ENCODE measurements around the gene VCP.
A peak's percentile ranks its signal among the peaks of the same experiment; 100 is the strongest.

Gene VCP

GRCh38 chr9:35102769-35103659 is 30.6 kb upstream of the VCP start, which contains the start of gene STOML2 (continued):
- TF ChIP-seq HIC1 (tag by site-specific recombination; IDR thresholded peaks at IDR 0.05), result no peak
- TF ChIP-seq ZNF830 (tag by site-specific recombination; IDR thresholded peaks at IDR 0.05; ENCODE audit: low read depth), result no peak
- peak; percentile 99 for TF ChIP-seq ZBTB11 (tag by site-specific recombination; conservative IDR thresholded peaks at IDR 0.05; ENCODE audit: low read depth)
- no peak for TF ChIP-seq ZNF658 (tag by site-specific recombination; IDR thresholded peaks at IDR 0.05)
- peak; percentile 82 for TF ChIP-seq SP7 (tag by site-specific recombination; IDR thresholded peaks at IDR 0.05)
- no peak for TF ChIP-seq ZNF223 (tag by site-specific recombination; IDR thresholded peaks at IDR 0.05)
- TF ChIP-seq ZNF16 (tag by site-specific recombination; IDR thresholded peaks at IDR 0.05; ENCODE audit: low read depth), result no peak
- TF ChIP-seq ZNF354C (tag by site-specific recombination; IDR thresholded peaks at IDR 0.05; ENCODE audit: borderline replicate concordance, low read depth), result no peak
- TF ChIP-seq ZNF280C (tag by site-specific recombination; IDR thresholded peaks at IDR 0.05), result no peak
- no peak for TF ChIP-seq KLF1 (tag by site-specific recombination; IDR thresholded peaks at IDR 0.05)
- TF ChIP-seq GLIS1 (tag by site-specific recombination; IDR thresholded peaks at IDR 0.05), result no peak
- TF ChIP-seq ZNF248 (tag by site-specific recombination; IDR thresholded peaks at IDR 0.05), result no peak
- TF ChIP-seq KLF7 (tag by site-specific recombination; IDR thresholded peaks at IDR 0.05; ENCODE audit: borderline replicate concordance), result no peak
- TF ChIP-seq ZNF335 (tag by site-specific recombination; conservative IDR thresholded peaks at IDR 0.05), result peak; percentile 78
- TF ChIP-seq ZNF324 (tag by site-specific recombination; IDR thresholded peaks at IDR 0.05), result peak; percentile 80
- peak; percentile 35; the same call in 1 of the 2 replicates for TF ChIP-seq IKZF3 (tag by site-specific recombination; IDR thresholded peaks at IDR 0.05)
- TF ChIP-seq ZNF473 (tag by site-specific recombination; IDR thresholded peaks at IDR 0.05), result no peak
- no peak for TF ChIP-seq ZBTB7A (tag by site-specific recombination; IDR thresholded peaks at IDR 0.05; ENCODE audit: low read depth)
- TF ChIP-seq PRDM6 (tag by site-specific recombination; IDR thresholded peaks at IDR 0.05), result no peak
- TF ChIP-seq ZNF777 (tag by site-specific recombination; IDR thresholded peaks at IDR 0.05; ENCODE audit: borderline replicate concordance), result no peak
- TF ChIP-seq ZNF768 (tag by site-specific recombination; IDR thresholded peaks at IDR 0.05), result no peak
- TF ChIP-seq HOXA7 (CRISPR knock-in tag; IDR thresholded peaks at IDR 0.05; ENCODE audit: borderline replicate concordance), result no peak
- peak; percentile 96 for TF ChIP-seq MYNN (tag by site-specific recombination; IDR thresholded peaks at IDR 0.05; ENCODE audit: borderline replicate concordance)
- TF ChIP-seq ZNF26 (tag by site-specific recombination; IDR thresholded peaks at IDR 0.05), result no peak
- 0 out of 2 replicates have a peak, but pooled peaks have one; percentile 5 for TF ChIP-seq ZNF146 (tag by site-specific recombination; IDR thresholded peaks at IDR 0.05)
- TF ChIP-seq ZNF292 (tag by site-specific recombination; IDR thresholded peaks at IDR 0.05; ENCODE audit: borderline replicate concordance, low read depth), result no peak
- TF ChIP-seq ZNF416 (tag by site-specific recombination; IDR thresholded peaks at IDR 0.05), result no peak
- no peak for TF ChIP-seq SCRT2 (tag by site-specific recombination; IDR thresholded peaks at IDR 0.05)
